Brain microvascular endothelial cell (primary cell): ENCODE data around the gene MACROD2.

Source experiments
- DNase-seq: peaks from one replicate; pipeline ENCODE4 v3.0.0-alpha.2; 2020
- H3K27ac ChIP-seq: fragments of 250-450 bp; sonication (Bioruptor Pico); 2 replicates; pipeline ENCODE4 v1.5.1; 2020; ENCODE audit warnings: mild to moderate bottlenecking, moderate library complexity
- H3K27me3 ChIP-seq: fragments of 250-450 bp; sonication (Bioruptor Pico); replicated peaks from 2 replicates; pipeline ENCODE4 v1.5.1; 2020; ENCODE audit warnings: mild to moderate bottlenecking
- H3K36me3 ChIP-seq: fragments of 250-450 bp; sonication (Bioruptor Pico); replicated peaks from 2 replicates; pipeline ENCODE4 v1.5.1; 2020; ENCODE audit warnings: mild to moderate bottlenecking
- H3K4me3 ChIP-seq: 2 replicates; pipeline ENCODE4 v1.5.1; 2011; ENCODE audit warnings: low read depth, mild to moderate bottlenecking, control low read depth, low read length, moderate library complexity
- CTCF ChIP-seq: IDR thresholded peaks from 2 replicates; pipeline ENCODE4 v1.5.1; 2011; ENCODE audit warnings: low read depth, mild to moderate bottlenecking, moderate library complexity, low read length, control low read depth, inconsistent platforms; ENCODE audit errors: missing control alignments
- in situ Hi-C: cut with HindIII; loops from 2 replicates; pipeline ENCODE4 v1.10.0; 2017; ENCODE audit warnings: low sequenced_read_pairs, low pct_ligation_motif_present

The MACROD2 gene

GRCh38 chr20:14956026-14956425, 960.7 kb downstream of the MACROD2 start:
- no peak for TF ChIP-seq CTCF
- Histone ChIP-seq H3K27ac (no peak overlapping the region), H3K4me3 (no peak overlapping the region), H3K36me3 (no peaks in the 10 kb centered on the region), H3K27me3 (no peaks in the 10 kb centered on the region)
- no peak for DNase-seq
- in situ Hi-C loops = no loop called here

GRCh38 chr20:14956538-14956937, 961.2 kb downstream of the MACROD2 start:
- no peaks in the 10 kb centered on the region for H3K36me3 ChIP-seq
- no peak overlapping the region for H3K27ac ChIP-seq
- in situ Hi-C loops = no loop called here
- DNase-seq = no peak
- H3K4me3 ChIP-seq = no peak overlapping the region
- no peaks in the 10 kb centered on the region for H3K27me3 ChIP-seq
- no peak for TF ChIP-seq CTCF

- Histone ChIP-seq H3K27ac (no peak overlapping the region), H3K36me3 (no peaks in the 10 kb centered on the region), H3K27me3 (no peaks in the 10 kb centered on the region), H3K4me3 (no peak overlapping the region)
- in situ Hi-C loops = no loop called here
- no peak for TF ChIP-seq CTCF
- DNase-seq = no peak
Measured at GRCh38 chr20:14957402-14957801, 962.1 kb downstream of the MACROD2 start.

GRCh38 chr20:14958626-14959025, 963.3 kb downstream of the MACROD2 start:
- no peak for TF ChIP-seq CTCF
- no peak for DNase-seq
- in situ Hi-C loops = no loop called here
- no peaks in the 10 kb centered on the region for H3K36me3 ChIP-seq
- H3K27me3 ChIP-seq = no peaks in the 10 kb centered on the region
- H3K27ac ChIP-seq = no peak overlapping the region
- no peak overlapping the region for H3K4me3 ChIP-seq

- in situ Hi-C loops = no loop called here
- no peak for DNase-seq
- Histone ChIP-seq H3K27ac (no peak overlapping the region), H3K4me3 (no peak overlapping the region), H3K36me3 (no peaks in the 10 kb centered on the region), H3K27me3 (no peaks in the 10 kb centered on the region)
- no peak for TF ChIP-seq CTCF
Measured at GRCh38 chr20:14959506-14960475, 964.5 kb downstream of the MACROD2 start.
